Body of pancreas (tissue), 4 donors: ENCODE results near the gene OR4C46. TPM values are rescaled to one million over a fixed set of nuclear protein-coding genes. Genes with fewer than 3 reads are reported as not detected.
"Not testable (repeated sequence)": the region's sequence is repeated elsewhere in the genome, so short reads cannot be mapped to it uniquely, and the experiment has no call there.

Experiments used
- ATAC-seq: fragments of 150-250 bp; one replicate; pipeline ENCODE4 v1.9.1; 2016
- DNase-seq, 4 donors: peaks; one replicate each; pipeline ENCODE4 v3.0.0-alpha.2; 2019
- H3K27ac ChIP-seq, 4 donors: fragments of 200-600 bp; sonication (generic); 1 replicate in 3 of 4; 2 replicates in 1 of 4; pipeline versions ENCODE4 v1.5.1 to v1.6.1; 2016 to 2019; ENCODE audit warnings: mild to moderate bottlenecking in 1 of 4, mixed read lengths in 1 of 4, moderate library complexity in 1 of 4
- H3K27me3 ChIP-seq, 2 donors: fragments of 200-600 bp; sonication (generic); one replicate each; pipeline ENCODE4 v1.6.0; 2016; ENCODE audit warnings: mild to moderate bottlenecking in 1 of 2
- H3K36me3 ChIP-seq, 2 donors: fragments of 200-600 bp; sonication (generic); replicated peaks in 1 of 2; 2 replicates each; pipeline ENCODE4 v1.5.1; 2016; ENCODE audit warnings: low read depth in 2 of 2; ENCODE audit not compliant: insufficient read depth in 1 of 2
- H3K4me1 ChIP-seq: fragments of 200-600 bp; sonication (generic); one replicate; pipeline ENCODE4 v1.6.0; 2016
- H3K4me3 ChIP-seq, 2 donors: fragments of 200-600 bp; sonication (generic); 1 replicate in 1 of 2; 2 replicates in 1 of 2; pipeline ENCODE4 v1.5.1; 2016 to 2019
- H3K9me3 ChIP-seq, 3 donors: fragments of 200-600 bp; sonication (generic); 1 replicate in 2 of 3; 2 replicates in 1 of 3; pipeline ENCODE4 v1.5.1; 2016
- CTCF ChIP-seq, 7 experiments: fragments of 450-650 bp in 4 of 7; fragments of 200-600 bp in 3 of 7; sonication (generic) in 3 of 7; IDR thresholded peaks; one replicate each; pipeline ENCODE4 v1.5.1; 2016 to 2019; ENCODE audit warnings: antibody characterized with exemption in 7 of 7
- POLR2A ChIP-seq, 3 donors: fragments of 450-650 bp; IDR thresholded peaks; one replicate each; pipeline ENCODE4 v1.6.1; 2016; ENCODE audit warnings: antibody characterized with exemption in 3 of 3, mild to moderate bottlenecking in 2 of 3
- WGBS, 2 donors: methylation state at CpG; one replicate each; pipeline ENCODE4 v1.1.5; 2017; 5-methylcytosine and 5-hydroxymethylcytosine counted together
- intact Hi-C: fragments of 100-400 bp; cut with DNase I; formaldehyde crosslinking; loops from one replicate; pipeline ENCODE4 v1.15.1; 2023
- total RNA-seq, 2 donors: library from RNA; depleted of rRNA; stranded (reverse); fragments of >200 nt; gene quantifications; one replicate each; pipeline ENCODE4 v1.1.0, GENCODE V29; 2016

OR4C46 gene
- total RNA-seq = not detected

GRCh38 chr11:54603898-54604297 lies at the start of gene OR4C46:
Gene OR4C46 (minus strand): TSS chr11:54603998. CDS start chr11:54603998, 0 bp downstream.
- DNase-seq (no peak), ATAC-seq (no peak)
- Histone ChIP-seq H3K27ac (no peak within 1 kb of the TSS), H3K4me3 (no peak within 1 kb of the TSS), H3K36me3 (no peaks in the 10 kb centered on the region), H3K9me3 (no peaks in the 10 kb centered on the region), H3K4me1 (no peaks in the 10 kb centered on the region), H3K27me3 (no peaks in the 10 kb centered on the region)
- intact Hi-C loops = no loop called here
- 24 to 36% methylated on average over 1 of the region's 1 CpG for WGBS, 2 donors
- no peak for TF ChIP-seq CTCF (IDR thresholded peaks at IDR 0.05)
- no peak for TF ChIP-seq POLR2A (IDR thresholded peaks at IDR 0.05)

GRCh38 chr11:54645606-54646005 lies 41.8 kb upstream of the OR4C46 start:
- ATAC-seq, H3K4me3 ChIP-seq, H3K27ac ChIP-seq, H3K4me1 ChIP-seq, DNase-seq, H3K9me3 ChIP-seq, intact Hi-C loops, H3K27me3 ChIP-seq, H3K36me3 ChIP-seq: not testable (repeated sequence)
- 44 to 57% methylated on average over 8 of the region's 8 CpGs for WGBS, 2 donors

- 39 to 55% methylated on average over 3 of the region's 3 CpGs for WGBS, 2 donors
- not testable (repeated sequence) for DNase-seq
- H3K9me3 ChIP-seq = peaks cover 0 to 24% (median 0%) of the 10 kb centered on the region in 3 donors
These were observed 42.4 kb downstream of the OR4C46 start for GRCh38 chr11:54561439-54561838.

GRCh38 chr11:54558919-54559318 lies 44.9 kb downstream of the OR4C46 start:
- no peak overlapping the region for H3K27ac ChIP-seq
- 36 to 63% methylated on average over 3 of the region's 3 CpGs for WGBS, 2 donors
- intact Hi-C loops = no loop called here
- H3K27me3 ChIP-seq = no peaks in the 10 kb centered on the region
- TF ChIP-seq POLR2A (IDR thresholded peaks at IDR 0.05) (no peak), CTCF (IDR thresholded peaks at IDR 0.05) (no peak)
- no peaks in the 10 kb centered on the region for H3K36me3 ChIP-seq
- H3K4me1 ChIP-seq = no peaks in the 10 kb centered on the region
- peaks cover 0 to 24% (median 0%) of the 10 kb centered on the region in 3 donors for H3K9me3 ChIP-seq
- DNase-seq (no peak), ATAC-seq (no peak)
- no peak overlapping the region for H3K4me3 ChIP-seq

More at GRCh38 chr11:54561439-54561838, 42.4 kb downstream of the OR4C46 start:
- intact Hi-C loops, H3K27me3 ChIP-seq, H3K4me1 ChIP-seq, ATAC-seq, H3K4me3 ChIP-seq, H3K27ac ChIP-seq, H3K36me3 ChIP-seq: not testable (repeated sequence)

- TF ChIP-seq CTCF (IDR thresholded peaks at IDR 0.05) = no peak
- no peak for TF ChIP-seq POLR2A (IDR thresholded peaks at IDR 0.05)
- H3K36me3 ChIP-seq = no peaks in the 10 kb centered on the region
- 59 to 63% methylated on average over 3 of the region's 3 CpGs for WGBS, 2 donors
- H3K9me3 ChIP-seq = peaks cover 0 to 24% (median 0%) of the 10 kb centered on the region in 3 donors
- intact Hi-C loops = no loop called here
- no peak for ATAC-seq
- no peaks in the 10 kb centered on the region for H3K4me1 ChIP-seq
- DNase-seq = no peak
- no peak overlapping the region for H3K27ac ChIP-seq
- H3K4me3 ChIP-seq = no peak overlapping the region
- H3K27me3 ChIP-seq = no peaks in the 10 kb centered on the region
These were observed 45.4 kb downstream of the OR4C46 start for GRCh38 chr11:54558407-54558806.

Other genes starting within 250 kb of the OR4C46 start
- gene OR4A5, start 102.8 kb upstream of the OR4C46 start, total RNA-seq = not detected